HG03460 (cell line): ENCODE data around the gene MIEN1.
A peak's percentile ranks its signal among the peaks of the same experiment; 100 is the strongest.
"Not testable (repeated sequence)": the region's sequence is repeated elsewhere in the genome, so short reads cannot be mapped to it uniquely, and the experiment has no call there.

Source experiments
- ATAC-seq: cut with Tn5 transposase; IDR thresholded peaks from one replicate; pipeline ENCODE4 v1.9.1; 2021; ENCODE audit not compliant: unreplicated experiment

Gene MIEN1

GRCh38 chr17:39701012-39701783 is 29.1 kb downstream of the MIEN1 start:
- no peak for ATAC-seq

- no peak for ATAC-seq
Measured at GRCh38 chr17:39700148-39700987, 30.0 kb downstream of the MIEN1 start.

- ATAC-seq: no peak
Measured at GRCh38 chr17:39699818-39700147, 30.5 kb downstream of the MIEN1 start, which contains the start of gene ERBB2. ERBB2 (plus strand) TSS chr17:39700064; CDS start chr17:39700239, 175 bp downstream.

- ATAC-seq: not testable (repeated sequence)
Measured at GRCh38 chr17:39699157-39699817, 31.0 kb downstream of the MIEN1 start.

- no peak for ATAC-seq
Measured at GRCh38 chr17:39697961-39698360, 32.4 kb downstream of the MIEN1 start.

- no peak for ATAC-seq
Measured at GRCh38 chr17:39696731-39697130, 33.6 kb downstream of the MIEN1 start.

GRCh38 chr17:39695089-39695474 is 35.2 kb downstream of the MIEN1 start:
- no peak for ATAC-seq

GRCh38 chr17:39694593-39694992 is 35.7 kb downstream of the MIEN1 start:
- no peak for ATAC-seq

GRCh38 chr17:39688945-39689344 is 41.4 kb downstream of the MIEN1 start:
- no peak for ATAC-seq

- no peak for ATAC-seq
Measured at GRCh38 chr17:39688475-39688835, 41.9 kb downstream of the MIEN1 start.

- peak; percentile 81 for ATAC-seq
Measured at GRCh38 chr17:39687546-39688474, 42.5 kb downstream of the MIEN1 start, which contains the start of gene PGAP3. PGAP3 (minus strand) TSS chr17:39688057; CDS start chr17:39688014, 43 bp downstream.

GRCh38 chr17:39687101-39687545 is 43.2 kb downstream of the MIEN1 start:
- no peak for ATAC-seq

- no peak for ATAC-seq
Measured at GRCh38 chr17:39684369-39685192, 45.8 kb downstream of the MIEN1 start.

GRCh38 chr17:39683295-39683939 is 46.9 kb downstream of the MIEN1 start:
- ATAC-seq: no peak

- no peak for ATAC-seq
Measured at GRCh38 chr17:39679521-39680192, 50.7 kb downstream of the MIEN1 start.
